ENCODE measurements around the gene CRX.

- TF ChIP-seq CTCF (conservative IDR thresholded peaks at IDR 0.05 in 1 of 2, IDR thresholded peaks at IDR 0.05 in 1 of 2; ENCODE audit: low read depth in 1 of 2, low read length in 2 of 2), result no peak
- TF ChIP-seq EZH2 (IDR thresholded peaks at IDR 0.05; ENCODE audit: low read length, missing control alignments), result no peak
Observed at GRCh38 chr19:47848425-47848822, 26.7 kb downstream of the CRX start.
